ENCODE results near the gene LAIR2.

The LAIR2 gene

GRCh38 chr19:54526972-54527371 lies 24.3 kb downstream of the LAIR2 start:
- in situ Hi-C loops (cut with MboI; ENCODE audit: low sequenced_read_pairs): no loop called here

GRCh38 chr19:54530866-54531265 lies 28.2 kb downstream of the LAIR2 start:
- in situ Hi-C loops (cut with MboI; ENCODE audit: low sequenced_read_pairs): no loop called here

- in situ Hi-C loops (cut with MboI; ENCODE audit: low sequenced_read_pairs): no loop called here
Observed at GRCh38 chr19:54532528-54532927, 29.9 kb downstream of the LAIR2 start.

- in situ Hi-C loops (cut with MboI; ENCODE audit: low sequenced_read_pairs): no loop called here
Observed at GRCh38 chr19:54533476-54533875, 30.8 kb downstream of the LAIR2 start.

GRCh38 chr19:54534156-54534555 lies 31.5 kb downstream of the LAIR2 start:
- in situ Hi-C loops (cut with MboI; ENCODE audit: low sequenced_read_pairs): no loop called here

- in situ Hi-C loops (cut with MboI; ENCODE audit: low sequenced_read_pairs): no loop called here
Observed at GRCh38 chr19:54535601-54536000, 33.0 kb downstream of the LAIR2 start.

- in situ Hi-C loops (cut with MboI; ENCODE audit: low sequenced_read_pairs): no loop called here
Observed at GRCh38 chr19:54536956-54537355, 34.3 kb downstream of the LAIR2 start.

GRCh38 chr19:54541712-54542111 lies 39.1 kb downstream of the LAIR2 start:
- in situ Hi-C loops (cut with MboI; ENCODE audit: low sequenced_read_pairs): no loop called here

GRCh38 chr19:54548806-54549205 lies 46.2 kb downstream of the LAIR2 start:
- in situ Hi-C loops (cut with MboI; ENCODE audit: low sequenced_read_pairs): no loop called here

- in situ Hi-C loops (cut with MboI; ENCODE audit: low sequenced_read_pairs): no loop called here
Observed at GRCh38 chr19:54549224-54549623, 46.6 kb downstream of the LAIR2 start.

- in situ Hi-C loops (cut with MboI; ENCODE audit: low sequenced_read_pairs): no loop called here
Observed at GRCh38 chr19:54551293-54551692, 48.7 kb downstream of the LAIR2 start.

GRCh38 chr19:54551950-54552912 lies 49.6 kb downstream of the LAIR2 start:
- in situ Hi-C loops (cut with MboI; ENCODE audit: low sequenced_read_pairs): no loop called here

- in situ Hi-C loops (cut with MboI; ENCODE audit: low sequenced_read_pairs): no loop called here
Observed at GRCh38 chr19:54552913-54553310, 50.3 kb downstream of the LAIR2 start.

GRCh38 chr19:54554006-54554405 lies 51.4 kb downstream of the LAIR2 start:
- in situ Hi-C loops (cut with MboI; ENCODE audit: low sequenced_read_pairs): no loop called here

GRCh38 chr19:54554896-54555295 lies 52.3 kb downstream of the LAIR2 start:
- in situ Hi-C loops (cut with MboI; ENCODE audit: low sequenced_read_pairs): no loop called here

- in situ Hi-C loops (cut with MboI; ENCODE audit: low sequenced_read_pairs): no loop called here
Observed at GRCh38 chr19:54556194-54556593, 53.6 kb downstream of the LAIR2 start.

GRCh38 chr19:54558339-54558738 lies 55.7 kb downstream of the LAIR2 start:
- in situ Hi-C loops (cut with MboI; ENCODE audit: low sequenced_read_pairs): no loop called here
